NCI-H1417 (cell line): ENCODE results near the gene VWA5B2.

Source experiments
- DNase-seq, 3 experiments: peaks; one replicate each; lab custom pipeline; 2025; lab: John Stamatoyannopoulos, UW

Gene VWA5B2

GRCh38 chr3:184229394-184230080 is at the start of gene VWA5B2:
VWA5B2 (plus strand) TSS chr3:184229585; CDS start chr3:184230529, 944 bp downstream.
- peak; percentile 70 to 91 (median 89) for DNase-seq

GRCh38 chr3:184180165-184180564 is 49.2 kb upstream of the VWA5B2 start:
- DNase-seq: no peak

GRCh38 chr3:184181596-184181995 is 47.8 kb upstream of the VWA5B2 start:
- no peak for DNase-seq

GRCh38 chr3:184183679-184184078 is 45.7 kb upstream of the VWA5B2 start:
- no peak for DNase-seq

- DNase-seq: no peak
Measured at GRCh38 chr3:184184546-184185230, 44.7 kb upstream of the VWA5B2 start.

- peak; percentile 99 to 100 (median 100) for DNase-seq
Measured at GRCh38 chr3:184185461-184186183, 43.8 kb upstream of the VWA5B2 start.

- no peak for DNase-seq
Measured at GRCh38 chr3:184186184-184186901, 43.0 kb upstream of the VWA5B2 start, which contains the start of gene ABCF3. ABCF3 (plus strand) TSS chr3:184186199; CDS start chr3:184186208, 9 bp downstream.

GRCh38 chr3:184186902-184187207 is 42.5 kb upstream of the VWA5B2 start:
- no peak for DNase-seq

- DNase-seq: no peak
Measured at GRCh38 chr3:184188080-184188479, 41.3 kb upstream of the VWA5B2 start.

- no peak for DNase-seq
Measured at GRCh38 chr3:184189421-184189820, 40.0 kb upstream of the VWA5B2 start.

GRCh38 chr3:184192889-184193288 is 36.5 kb upstream of the VWA5B2 start:
- no peak for DNase-seq

- DNase-seq: no peak
Measured at GRCh38 chr3:184193991-184194539, 35.3 kb upstream of the VWA5B2 start.

- DNase-seq: no peak
Measured at GRCh38 chr3:184196536-184196935, 32.8 kb upstream of the VWA5B2 start.

GRCh38 chr3:184198509-184198908 is 30.9 kb upstream of the VWA5B2 start:
- DNase-seq: no peak

GRCh38 chr3:184200825-184201224 is 28.6 kb upstream of the VWA5B2 start:
- no peak for DNase-seq

- DNase-seq: no peak
Measured at GRCh38 chr3:184203526-184203925, 25.9 kb upstream of the VWA5B2 start.

- DNase-seq: no peak
Measured at GRCh38 chr3:184209146-184209923, 20.1 kb upstream of the VWA5B2 start.

- no peak for DNase-seq
Measured at GRCh38 chr3:184211297-184211696, 18.1 kb upstream of the VWA5B2 start.

- DNase-seq: no peak
Measured at GRCh38 chr3:184211718-184212117, 17.7 kb upstream of the VWA5B2 start.

GRCh38 chr3:184218814-184219213 is 10.6 kb upstream of the VWA5B2 start:
- DNase-seq: no peak

GRCh38 chr3:184222521-184222920 is 6.9 kb upstream of the VWA5B2 start:
- DNase-seq: no peak
